K562 (cell line): Measurements from ENCODE around the gene SYT7. TPM values are rescaled to one million over a fixed set of nuclear protein-coding genes. Genes with fewer than 3 reads are reported as not detected.

Experiments used
- ATAC-seq: fragments of 200-7000 bp; cut with Tn5 transposase; 3 replicates; pipeline ENCODE4 v1.9.1; 2020; ENCODE audit warnings: moderate library complexity
- BruUV-seq: library from RNA; stranded (reverse); fragments of 400-500 nt; replicated peaks from 2 replicates; lab custom pipeline; 2021; lab: Mats Ljungman, UMichigan
- CTCF ChIA-PET: fragments of 300-600 bp; formaldehyde crosslinking; extraction: SDS; loops from one replicate; lab custom pipeline; 2021; ENCODE audit warnings: low intra/inter-chr PET ratio; lab: Yijun Ruan, JAX
- POLR2A ChIA-PET: fragments of 300-600, 350-650 bp; sonication (Branson Sonifier 250); formaldehyde crosslinking; extraction: SDS; loops from one replicate; lab custom pipeline; 2021; ENCODE audit warnings: antibody characterized with exemption, inconsistent platforms; lab: Yijun Ruan, JAX
- DNase-seq, 4 experiments: peaks; one replicate each; pipeline versions ENCODE4 v3.0.0 to v3.0.0-alpha.2; 2011 to 2018; ENCODE audit warnings: low spot score in 3 of 4, mixed read lengths in 3 of 4; ENCODE audit errors: extremely low read depth in 1 of 4
- FAIRE-seq: peaks from 2 replicates; lab custom pipeline; 2011; peaks lifted over from hg19 to GRCh38; lab: Jason Lieb, UNC
- H2AFZ ChIP-seq: 2 replicates; pipeline ENCODE4 v1.6.0; 2011; ENCODE audit warnings: low read depth, low read length, control low read depth, inconsistent platforms
- H3K27ac ChIP-seq: fragments of 200-600 bp; 3 replicates; pipeline ENCODE4 v1.8.0; 2011; ENCODE audit warnings: low read depth, mild to moderate bottlenecking, control low read depth, inconsistent platforms, low read length, moderate library complexity, mixed read lengths; ENCODE audit errors: extremely low read depth
- H3K27me3 ChIP-seq, 2 experiments: fragments of 300-600 bp in 1 of 2; 2 replicates in 1 of 2; 3 replicates in 1 of 2; pipeline versions ENCODE4 v1.6.0 to v1.8.0; 2011; ENCODE audit warnings: inconsistent platforms in 2 of 2, low read length in 2 of 2, mild to moderate bottlenecking in 1 of 2, mixed read lengths in 1 of 2, moderate library complexity in 1 of 2; ENCODE audit not compliant: control insufficient read depth in 2 of 2, insufficient read depth in 2 of 2
- H3K36me3 ChIP-seq: fragments of 300-600 bp; 3 replicates; pipeline ENCODE4 v1.8.0; 2011; ENCODE audit warnings: mild to moderate bottlenecking, low read length, inconsistent platforms; ENCODE audit not compliant: control insufficient read depth, insufficient read depth
- H3K4me1 ChIP-seq, 2 experiments: fragments of 200-600 bp in 1 of 2; replicated peaks in 1 of 2; 2 replicates in 1 of 2; 3 replicates in 1 of 2; pipeline versions ENCODE4 v1.5.1 to v1.8.0; 2011; ENCODE audit warnings: inconsistent platforms in 2 of 2, low read length in 2 of 2, mild to moderate bottlenecking in 1 of 2, mixed read lengths in 1 of 2, moderate library complexity in 1 of 2; ENCODE audit not compliant: control insufficient read depth in 2 of 2, insufficient read depth in 2 of 2
- H3K4me2 ChIP-seq: 2 replicates; pipeline ENCODE4 v1.6.1; 2011; ENCODE audit warnings: low read length, control low read depth, inconsistent platforms, mixed read lengths; ENCODE audit not compliant: insufficient read depth
- H3K4me3 ChIP-seq: fragments of 200-600 bp; sonication (generic), shearing (Covaris generic); 2 replicates; pipeline ENCODE4 v1.5.1; 2016; ENCODE audit warnings: control low read depth, inconsistent platforms
- H3K79me2 ChIP-seq: fragments of 200-600 bp; 3 replicates; pipeline ENCODE4 v1.8.0; 2011; ENCODE audit warnings: low read length, inconsistent platforms; ENCODE audit not compliant: control insufficient read depth, insufficient read depth
- H3K9ac ChIP-seq, 2 experiments: 2 replicates each; pipeline versions ENCODE4 v1.6.0 to v1.6.1; 2011; ENCODE audit warnings: low read depth in 2 of 2, low read length in 2 of 2, control low read depth in 1 of 2, inconsistent platforms in 1 of 2, mild to moderate bottlenecking in 1 of 2, mixed read lengths in 1 of 2; ENCODE audit not compliant: insufficient read depth in 1 of 2
- H3K9me1 ChIP-seq: one replicate; pipeline ENCODE4 v1.6.0; 2011; ENCODE audit warnings: inconsistent platforms, mild to moderate bottlenecking, low read length, moderate library complexity; ENCODE audit not compliant: control insufficient read depth, insufficient read depth
- H3K9me3 ChIP-seq: replicated peaks from 2 replicates; pipeline ENCODE4 v1.5.1; 2011; ENCODE audit warnings: low read depth, low read length, inconsistent platforms; ENCODE audit not compliant: control insufficient read depth, insufficient read depth
- H4K20me1 ChIP-seq: replicated peaks from 2 replicates; pipeline ENCODE4 v1.6.1; 2011; ENCODE audit warnings: low read length, inconsistent platforms, mixed read lengths; ENCODE audit not compliant: control insufficient read depth, insufficient read depth
- ATF3 ChIP-seq, 2 experiments: fragments of 450-650 bp in 1 of 2; sonication (generic) in 1 of 2; formaldehyde crosslinking in 1 of 2; IDR thresholded peaks in 1 of 2; conservative IDR thresholded peaks in 1 of 2; 2 replicates each; pipeline versions ENCODE4 v1.6.1 to v1.8.1; 2016 to 2023; ENCODE audit warnings: mild to moderate bottlenecking in 2 of 2, moderate library complexity in 2 of 2, inconsistent platforms in 1 of 2, missing genetic modification reagents in 1 of 2
- CHD1 ChIP-seq: fragments of 200-600 bp; sonication (generic); IDR thresholded peaks from one replicate; pipeline ENCODE4 v1.6.1; 2012; ENCODE audit warnings: mild to moderate bottlenecking, moderate library complexity, low read length, inconsistent platforms
- CREBBP ChIP-seq: IDR thresholded peaks from one replicate; pipeline ENCODE4 v1.6.1; 2012; ENCODE audit warnings: low read depth, mild to moderate bottlenecking, control low read depth, inconsistent platforms, low read length
- CREM ChIP-seq: IDR thresholded peaks from 2 replicates; pipeline ENCODE4 v1.6.1; 2014; ENCODE audit warnings: antibody characterized with exemption, low read depth
- E2F5 ChIP-seq: sonication (generic); formaldehyde crosslinking; IDR thresholded peaks from 2 replicates; pipeline ENCODE4 v1.8.0; 2022; ENCODE audit warnings: mild to moderate bottlenecking, missing genetic modification reagents
- GABPA ChIP-seq: fragments of 200-800 bp; sonication (Bioruptor generic); conservative IDR thresholded peaks from 2 replicates; pipeline ENCODE4 v1.6.1; 2016; ENCODE audit warnings: low read depth, missing genetic modification characterization, missing compliant biosample characterization
- GTF2A2 ChIP-seq: IDR thresholded peaks from 2 replicates; pipeline ENCODE4 v1.6.1; 2016; ENCODE audit warnings: mild to moderate bottlenecking, missing genetic modification characterization, missing compliant biosample characterization
- HCFC1 ChIP-seq: IDR thresholded peaks from 2 replicates; pipeline ENCODE4 v1.6.1; 2012; ENCODE audit warnings: low read depth, low read length, improper control_type of control experiment
- KDM1A ChIP-seq, 2 experiments: fragments of 450-650 bp; IDR thresholded peaks; 2 replicates each; pipeline ENCODE4 v1.6.1; 2016; ENCODE audit warnings: mild to moderate bottlenecking in 2 of 2
- MAZ ChIP-seq, 2 experiments: fragments of 450-650 bp in 1 of 2; sonication (generic) in 1 of 2; formaldehyde crosslinking; IDR thresholded peaks in 1 of 2; conservative IDR thresholded peaks in 1 of 2; 2 replicates each; pipeline versions ENCODE4 v1.4.0 to v1.5.0; 2020; ENCODE audit warnings: mild to moderate bottlenecking in 1 of 2, missing genetic modification reagents in 1 of 2
- MTA3 ChIP-seq: fragments of 450-650 bp; formaldehyde crosslinking; IDR thresholded peaks from 2 replicates; pipeline ENCODE4 v1.6.1; 2017; ENCODE audit warnings: mild to moderate bottlenecking, borderline replicate concordance
- NCOA6 ChIP-seq: fragments of 450-650 bp; IDR thresholded peaks from 2 replicates; pipeline ENCODE4 v1.6.1; 2017; ENCODE audit warnings: mild to moderate bottlenecking
- PCBP1 ChIP-seq: fragments of 200-400 bp; formaldehyde crosslinking; IDR thresholded peaks from 2 replicates; pipeline ENCODE4 v1.6.1; 2018; ENCODE audit warnings: mild to moderate bottlenecking, low read depth, low read length; ENCODE audit not compliant: poor library complexity, severe bottlenecking
- PML ChIP-seq: IDR thresholded peaks from 2 replicates; pipeline ENCODE4 v1.6.1; 2012; ENCODE audit warnings: low read length, inconsistent platforms
- POLR2G ChIP-seq: fragments of 200-400 bp; formaldehyde crosslinking; IDR thresholded peaks from 2 replicates; pipeline ENCODE4 v1.6.1; 2017; ENCODE audit warnings: low read depth, mild to moderate bottlenecking, antibody characterized with exemption, low read length, moderate library complexity
- SIN3A ChIP-seq, 2 experiments: fragments of 150-350 bp in 1 of 2; IDR thresholded peaks; 2 replicates each; pipeline ENCODE4 v1.6.1; 2011 to 2016; ENCODE audit warnings: borderline replicate concordance in 2 of 2, low read depth in 2 of 2, low read length in 2 of 2, mild to moderate bottlenecking in 2 of 2, moderate library complexity in 2 of 2; ENCODE audit not compliant: control insufficient read depth in 1 of 2
- TEAD4 ChIP-seq, 2 experiments: sonication (generic) in 1 of 2; formaldehyde crosslinking in 1 of 2; IDR thresholded peaks; 2 replicates each; pipeline versions ENCODE4 v1.6.1 to v1.8.0; 2012 to 2022; ENCODE audit warnings: borderline replicate concordance in 1 of 2, inconsistent platforms in 1 of 2, low read length in 1 of 2, mild to moderate bottlenecking in 1 of 2, missing genetic modification reagents in 1 of 2
- ZFP1 ChIP-seq: fragments of 450-650 bp; formaldehyde crosslinking; IDR thresholded peaks from 2 replicates; pipeline ENCODE4 v1.4.0; 2020; ENCODE audit warnings: mild to moderate bottlenecking, mixed read lengths
- ZNF282 ChIP-seq: sonication (generic); formaldehyde crosslinking; IDR thresholded peaks from 2 replicates; pipeline ENCODE4 v1.8.1; 2023; ENCODE audit warnings: missing genetic modification reagents
- ZNF316 ChIP-seq: fragments of 450-650 bp; IDR thresholded peaks from 2 replicates; pipeline ENCODE4 v1.6.1; 2016
- ZNF780A ChIP-seq: fragments of 250-450 bp; sonication (Bioruptor Pico); IDR thresholded peaks from 2 replicates; pipeline ENCODE4 v1.5.0; 2021; ENCODE audit warnings: mild to moderate bottlenecking
- WGBS: fragments of 100-300 bp; shearing (Covaris generic); methylation state at CpG from one replicate; pipeline ENCODE4 v1.1.6; 2016; ENCODE audit warnings: low coverage, mixed read lengths; ENCODE audit not compliant: insufficient coverage; ENCODE audit errors: missing lambda C conversion rate; 5-methylcytosine and 5-hydroxymethylcytosine counted together
- in situ Hi-C: fragments of 300-500 bp; cut with MboI; formaldehyde crosslinking; loops from 4 replicates; pipeline ENCODE4 v1.15.0; 2018; ENCODE audit warnings: inconsistent platforms, mixed read lengths
- intact Hi-C: fragments of 100-400 bp; cut with micrococcal nuclease; formaldehyde crosslinking; loops from 2 replicates; pipeline ENCODE4 v1.14.2; 2022
- polyA plus RNA-seq, 8 experiments: library from polyadenylated mRNA; depleted of rRNA in 4 of 8; stranded (reverse) in 5 of 8; unstranded in 3 of 8; fragments of >200 nt; fragmentation: Nextera tagmentation in 2 of 8; fragmentation: Illumina TruSeq in 1 of 8; extraction: Ambion mirVana in 2 of 8; extraction: Trizol in 1 of 8; gene quantifications; 2 replicates each; pipeline versions ENCODE4 v1.2.1 to v1.2.3, GENCODE V29; 2011 to 2014; ENCODE audit warnings: inconsistent platforms in 1 of 8, missing spikeins in 1 of 8
- total RNA-seq, 7 experiments: library from RNA; depleted of rRNA in 6 of 7; stranded (reverse); fragments of >200 nt in 6 of 7; fragmentation: Illumina TruSeq in 2 of 7; extraction: Trizol in 2 of 7; gene quantifications; 2 replicates each; pipeline versions ENCODE4 v1.2.1 to v1.2.3, GENCODE V29; 2011 to 2021; ENCODE audit warnings: low replicate concordance in 1 of 7

Gene SYT7
- total and polyA plus RNA-seq, 9 of the 15 experiments (the other 6 are each of a cell fraction or from before 2014, with no cell fraction given) = 0.01 to 0.51 (median 0.16) TPM; not detected in 1

GRCh38 chr11:61498767-61499341 is 82.0 kb downstream of the SYT7 start:
- DNase-seq = peak; percentile 62 to 75 (median 66)
- Histone ChIP-seq H3K9me3 (no peaks in the 10 kb centered on the region; the same call in 1 of the 2 replicates), H3K4me1 (peaks cover 0 to 7% of the 10 kb centered on the region in 2 experiments; a peak in 3 of 5 replicates), H4K20me1 (no peaks in the 10 kb centered on the region), H3K79me2 (no peaks in the 10 kb centered on the region), H2AFZ (peak overlapping the region; percentile 90), H3K27ac (peak overlapping the region; percentile 76), H3K9ac (peak overlapping the region; percentile 41 to 56; a peak in 2 of 4 replicates), H3K36me3 (no peaks in the 10 kb centered on the region), H3K4me2 (peak overlapping the region; percentile 57), H3K27me3 (peaks cover 0 to 28% of the 10 kb centered on the region in 2 experiments; a peak in 3 of 5 replicates), H3K9me1 (peaks cover 3% of the 10 kb centered on the region), H3K4me3 (0 out of 2 replicates have a peak overlapping the region, but pooled peaks have one; percentile 10)
- FAIRE-seq = peak; percentile 77
- in situ Hi-C loops (no loop called here), intact Hi-C loops (no loop called here)
- POLR2A ChIA-PET = interaction anchor here (0.6 to 0.8 kb wide), 3 partner anchors 10 to 157 kb away, joined by 3 read pairs; partner anchors contain the start of gene LRRC10B
- ATAC-seq = peak; percentile 89
- WGBS = 15% methylated on average over 15 of the region's 15 CpGs
- CTCF ChIA-PET = no interaction called here
- BruUV-seq = no TSS peak
- TF ChIP-seq ZNF780A (CRISPR knock-in tag) = no peak
- TF ChIP-seq ZFP1 (CRISPR knock-in tag) = no peak
- TF ChIP-seq HCFC1 = 0 out of 2 replicates have a peak, but pooled peaks have one; percentile 20
- 0 out of 2 replicates have a peak, but pooled peaks have one; percentile 60 for TF ChIP-seq MTA3
- no peak for TF ChIP-seq KDM1A (IDR thresholded peaks at IDR 0.05)
- TF ChIP-seq CREBBP = no peak
- no peak for TF ChIP-seq PCBP1
- TF ChIP-seq PML = peak; percentile 96
- peak in 1 of 2 experiments; percentile 74; a peak in 2 of 4 replicates for TF ChIP-seq SIN3A (IDR thresholded peaks at IDR 0.05; ENCODE audit: borderline replicate concordance in 2 of 2, control insufficient read depth in 1 of 2, low read depth in 2 of 2, low read length in 2 of 2)
- no peak for TF ChIP-seq CHD1
- TF ChIP-seq TEAD4 (IDR thresholded peaks at IDR 0.05; ENCODE audit: low read length) = peak; percentile 78
- no peak for TF ChIP-seq TEAD4 (CRISPR knock-in tag; IDR thresholded peaks at IDR 0.05; ENCODE audit: borderline replicate concordance)
- TF ChIP-seq MAZ (CRISPR knock-in tag; conservative IDR thresholded peaks at IDR 0.05 in 1 of 2, IDR thresholded peaks at IDR 0.05 in 1 of 2) = peak in 1 of 2 experiments; percentile 17; a peak in 1 of 4 replicates
- TF ChIP-seq GABPA (tag) = peak; percentile 69
- peak; percentile 74 for TF ChIP-seq POLR2G
- TF ChIP-seq ATF3 (IDR thresholded peaks at IDR 0.05) = no peak
- no peak for TF ChIP-seq ATF3 (CRISPR knock-in tag; conservative IDR thresholded peaks at IDR 0.05)
- peak; percentile 62; the same call in 1 of the 2 replicates for TF ChIP-seq CREM
- no peak for TF ChIP-seq NCOA6
- TF ChIP-seq E2F5 (CRISPR knock-in tag) = no peak
- 0 out of 2 replicates have a peak, but pooled peaks have one; percentile 5 for TF ChIP-seq ZNF316
- peak; percentile 96 for TF ChIP-seq GTF2A2 (tag)
- no peak for TF ChIP-seq ZNF282 (CRISPR knock-in tag)
